Osteocyte (in vitro differentiated cells): ENCODE data around the gene TENM3. TPM values are rescaled to one million over a fixed set of nuclear protein-coding genes. Genes with fewer than 3 reads are reported as not detected.

Source experiments
- DNase-seq: peaks from one replicate; pipeline ENCODE4 v3.0.0; 2021; ENCODE audit warnings: mixed read lengths; ENCODE audit not compliant: unreplicated experiment; ENCODE audit errors: extremely low spot score
- H3K27ac Mint-ChIP-seq: one replicate; pipeline ENCODE4 v1.8.0; 2021; ENCODE audit warnings: mild to moderate bottlenecking, mixed read lengths; ENCODE audit not compliant: unreplicated experiment
- H3K27me3 Mint-ChIP-seq: one replicate; pipeline ENCODE4 v1.8.0; 2021; ENCODE audit warnings: mixed read lengths; ENCODE audit not compliant: unreplicated experiment
- H3K36me3 Mint-ChIP-seq: one replicate; pipeline ENCODE4 v1.8.0; 2021; ENCODE audit warnings: mixed read lengths; ENCODE audit not compliant: unreplicated experiment
- H3K4me1 Mint-ChIP-seq: one replicate; pipeline ENCODE4 v1.8.0; 2021; ENCODE audit warnings: mixed read lengths; ENCODE audit not compliant: unreplicated experiment
- H3K4me3 Mint-ChIP-seq: one replicate; pipeline ENCODE4 v1.8.0; 2021; ENCODE audit warnings: mild to moderate bottlenecking, moderate library complexity, mixed read lengths; ENCODE audit not compliant: unreplicated experiment
- H3K9me3 Mint-ChIP-seq: one replicate; pipeline ENCODE4 v1.8.0; 2021; ENCODE audit warnings: mixed read lengths; ENCODE audit not compliant: unreplicated experiment
- CTCF ChIP-seq: fragments of 200-600 bp; sonication (generic); IDR thresholded peaks from 2 replicates; pipeline ENCODE4 v1.5.0; 2021; ENCODE audit warnings: antibody characterized with exemption, mild to moderate bottlenecking, moderate library complexity
- total RNA-seq: library from RNA; stranded (reverse); gene quantifications from 2 replicates; pipeline ENCODE4 v1.2.1, GENCODE V29; 2021

The TENM3 gene
- total RNA-seq, 1 donor from 2014 or later: 78.3 TPM

DNA sequence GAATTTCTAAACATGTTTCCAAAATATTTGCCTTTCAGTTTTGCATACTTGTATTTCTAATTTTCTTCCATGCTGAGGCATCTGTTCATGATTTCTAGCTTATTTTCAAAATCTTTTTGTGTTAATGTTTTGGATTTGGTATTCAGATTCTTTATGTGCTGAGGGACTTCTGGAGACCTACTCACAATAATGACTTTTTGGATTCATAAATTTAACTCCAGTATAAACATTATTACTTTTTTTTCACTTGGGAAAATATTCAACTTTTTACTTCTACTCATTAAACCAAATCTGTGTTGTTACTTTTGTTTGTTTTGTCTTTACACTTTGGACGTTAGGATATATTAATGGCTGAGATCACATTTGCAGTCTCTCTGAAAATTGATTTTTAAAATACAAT lies 183.7 kb downstream of the TENM3 start:
- no peak for TF ChIP-seq CTCF

GRCh38 chr4:182427554-182427953 lies 184.4 kb downstream of the TENM3 start:
- Mint-ChIP-seq H3K9me3 (no peaks in the 10 kb centered on the region), H3K36me3 (peaks cover 3% of the 10 kb centered on the region), H3K4me3 (no peak overlapping the region), H3K4me1 (peaks cover 15% of the 10 kb centered on the region), H3K27me3 (no peaks in the 10 kb centered on the region), H3K27ac (no peak overlapping the region)
- DNase-seq: no peak
- TF ChIP-seq CTCF: no peak

More for the DNA sequence above, 183.7 kb downstream of the TENM3 start:
- Mint-ChIP-seq H3K9me3 (no peaks in the 10 kb centered on the region), H3K27ac (no peak overlapping the region), H3K27me3 (no peaks in the 10 kb centered on the region), H3K4me1 (peaks cover 15% of the 10 kb centered on the region), H3K4me3 (no peak overlapping the region), H3K36me3 (no peaks in the 10 kb centered on the region)
- DNase-seq: no peak

DNA sequence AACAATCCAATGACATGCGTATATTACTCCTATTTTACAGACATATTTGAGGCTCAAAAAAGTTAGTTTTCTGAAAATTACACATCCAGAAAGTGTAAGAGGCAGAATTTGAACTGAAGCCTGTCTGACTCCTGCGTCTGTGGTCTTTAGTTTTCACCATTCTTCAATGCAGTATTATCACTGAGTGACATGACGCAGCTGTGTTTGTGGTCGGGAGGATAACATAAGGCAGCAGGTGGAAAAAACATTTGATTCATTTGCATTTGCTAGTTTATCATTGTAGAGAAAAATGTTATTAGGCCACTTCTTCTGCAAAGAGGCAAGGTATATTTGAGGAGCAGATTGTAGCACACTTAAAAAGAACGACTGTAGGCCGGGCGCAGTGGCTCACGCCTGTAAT lies 186.7 kb downstream of the TENM3 start:
- DNase-seq: no peak
- no peak for TF ChIP-seq CTCF
- H3K27me3 Mint-ChIP-seq: no peaks in the 10 kb centered on the region
- peaks cover 4% of the 10 kb centered on the region for H3K36me3 Mint-ChIP-seq
- no peak overlapping the region for H3K27ac Mint-ChIP-seq
- no peak overlapping the region for H3K4me3 Mint-ChIP-seq
- no peaks in the 10 kb centered on the region for H3K9me3 Mint-ChIP-seq
- peaks cover 15% of the 10 kb centered on the region for H3K4me1 Mint-ChIP-seq

GRCh38 chr4:182432819-182433218 lies 189.6 kb downstream of the TENM3 start:
- Mint-ChIP-seq H3K27ac (no peak overlapping the region), H3K9me3 (no peaks in the 10 kb centered on the region), H3K4me3 (no peak overlapping the region), H3K27me3 (no peaks in the 10 kb centered on the region), H3K36me3 (peaks cover 4% of the 10 kb centered on the region), H3K4me1 (no peaks in the 10 kb centered on the region)
- TF ChIP-seq CTCF: no peak
- DNase-seq: no peak

GRCh38 chr4:182434720-182435119 lies 191.5 kb downstream of the TENM3 start:
- Mint-ChIP-seq H3K4me1 (peaks cover 11% of the 10 kb centered on the region), H3K36me3 (peaks cover 4% of the 10 kb centered on the region), H3K27me3 (no peaks in the 10 kb centered on the region), H3K27ac (no peak overlapping the region), H3K9me3 (no peaks in the 10 kb centered on the region), H3K4me3 (no peak overlapping the region)
- TF ChIP-seq CTCF: no peak
- no peak for DNase-seq
